ENCODE results near the gene AKR7A2.
"Not testable (repeated sequence)": the region's sequence is repeated elsewhere in the genome, so short reads cannot be mapped to it uniquely, and the experiment has no call there.

The AKR7A2 gene

GRCh38 chr1:19324665-19324990 lies 12.7 kb upstream of the AKR7A2 start:
- DNase-seq, result no peak

GRCh38 chr1:19323987-19324664 lies 12.2 kb upstream of the AKR7A2 start:
- no peak for DNase-seq

- DNase-seq, result no peak
These were observed 10.5 kb upstream of the AKR7A2 start for GRCh38 chr1:19322481-19322880.

- no peak for DNase-seq
These were observed 9.1 kb upstream of the AKR7A2 start for GRCh38 chr1:19321071-19321470.

GRCh38 chr1:19319196-19319595 lies 7.3 kb upstream of the AKR7A2 start:
- DNase-seq, result no peak

GRCh38 chr1:19317126-19317910 lies 5.4 kb upstream of the AKR7A2 start:
- no peak for DNase-seq

GRCh38 chr1:19315378-19316198 lies 3.6 kb upstream of the AKR7A2 start:
- DNase-seq, result peak; percentile 87

- DNase-seq, result no peak
These were observed 2.3 kb upstream of the AKR7A2 start for GRCh38 chr1:19313961-19314882.

GRCh38 chr1:19313636-19313959 lies 1.7 kb upstream of the AKR7A2 start:
- DNase-seq, result no peak

- DNase-seq, result no peak
These were observed 1.1 kb upstream of the AKR7A2 start for GRCh38 chr1:19312782-19313635.

GRCh38 chr1:19311503-19311930 lies 427 bp downstream of the AKR7A2 start:
- no peak for DNase-seq

GRCh38 chr1:19310720-19311502 lies 1.0 kb downstream of the AKR7A2 start:
- peak; percentile 24 for DNase-seq

GRCh38 chr1:19310061-19310460 lies 1.9 kb downstream of the AKR7A2 start:
- DNase-seq, result no peak

- DNase-seq, result no peak
These were observed 2.7 kb downstream of the AKR7A2 start for GRCh38 chr1:19309123-19309813.

- DNase-seq, result no peak
These were observed 3.4 kb downstream of the AKR7A2 start for GRCh38 chr1:19308509-19308907.

- DNase-seq, result no peak
These were observed 4.0 kb downstream of the AKR7A2 start for GRCh38 chr1:19307794-19308508.

GRCh38 chr1:19306941-19307340 lies 5.0 kb downstream of the AKR7A2 start:
- no peak for DNase-seq

- DNase-seq, result no peak
These were observed 6.1 kb downstream of the AKR7A2 start for GRCh38 chr1:19305880-19306279.

GRCh38 chr1:19304081-19304480 lies 7.9 kb downstream of the AKR7A2 start:
- DNase-seq, result not testable (repeated sequence)

GRCh38 chr1:19300211-19300610 lies 11.7 kb downstream of the AKR7A2 start:
- peak; percentile 96 for DNase-seq
